HCT116 (cell line): ENCODE results near the gene GON4L. TPM values are rescaled to one million over a fixed set of nuclear protein-coding genes. Genes with fewer than 3 reads are reported as not detected.

Experiments
- ATAC-seq: fragments of 200-7000 bp; cut with Tn5 transposase; 2 replicates; pipeline ENCODE4 v1.9.1; 2020; ENCODE audit warnings: mild to moderate bottlenecking, moderate library complexity
- BruUV-seq: library from RNA; stranded (reverse); fragments of 400-500 nt; replicated peaks from 2 replicates; lab custom pipeline; 2021; lab: Mats Ljungman, UMichigan
- CTCF ChIA-PET: fragments of 300-600 bp; sonication (Branson Sonifier 250); formaldehyde crosslinking; loops from one replicate; lab custom pipeline; 2021; ENCODE audit warnings: antibody characterized with exemption; lab: Charles Lee
- POLR2A ChIA-PET: fragments of 300-600, 350-600 bp; sonication (Branson Sonifier 250); formaldehyde crosslinking; loops from one replicate; lab custom pipeline; 2021; ENCODE audit warnings: antibody characterized with exemption; lab: Charles Lee
- RAD21 ChIA-PET, 2 experiments: fragments of 300-600 bp; sonication (Branson Sonifier 250); formaldehyde crosslinking; loops; one replicate each; lab custom pipeline; 2023; ENCODE audit warnings: low total read pairs in 2 of 2; ENCODE audit not compliant: uncharacterized antibody in 2 of 2, unreplicated experiment in 2 of 2, low non-redundant PET in 1 of 2; lab: Charles Lee
- DNase-seq: peaks from one replicate; pipeline ENCODE4 v3.0.0-alpha.2; 2010; ENCODE audit warnings: low read depth, low spot score
- H2AFZ ChIP-seq: fragments of 200-600 bp; shearing (Covaris generic), sonication (generic); 2 replicates; pipeline ENCODE4 v1.6.1; 2017; ENCODE audit warnings: low read depth, mixed run types, mixed read lengths, antibody characterized with exemption, low read length; ENCODE audit not compliant: poor library complexity, severe bottlenecking
- H3K27ac ChIP-seq: 2 replicates; pipeline ENCODE4 v1.5.1; 2012; ENCODE audit warnings: low read depth, low read length
- H3K27me3 ChIP-seq: fragments of 200-600 bp; sonication (generic); 2 replicates; pipeline ENCODE4 v1.6.1; 2016; ENCODE audit warnings: mixed run types, low read length, mixed read lengths; ENCODE audit not compliant: insufficient read depth
- H3K36me3 ChIP-seq, 2 experiments: fragments of 200-500 bp in 1 of 2; fragments of 200-600 bp in 1 of 2; sonication (Bioruptor generic) in 1 of 2; sonication (generic) in 1 of 2; 2 replicates each; pipeline versions ENCODE4 v1.5.1 to v1.6.1; 2014 to 2016; ENCODE audit warnings: low read length in 2 of 2, inconsistent platforms in 1 of 2, mixed read lengths in 1 of 2, mixed run types in 1 of 2; ENCODE audit not compliant: insufficient read depth in 2 of 2, control insufficient read depth in 1 of 2
- H3K4me1 ChIP-seq, 2 experiments: fragments of 200-600 bp in 1 of 2; sonication (generic) in 1 of 2; 2 replicates each; pipeline versions ENCODE4 v1.5.1 to v1.6.1; 2012 to 2017; ENCODE audit warnings: low read length in 2 of 2, inconsistent platforms in 1 of 2, mild to moderate bottlenecking in 1 of 2, mixed read lengths in 1 of 2, mixed run types in 1 of 2, moderate library complexity in 1 of 2; ENCODE audit not compliant: insufficient read depth in 2 of 2, control insufficient read depth in 1 of 2
- H3K4me2 ChIP-seq: fragments of 200-600 bp; sonication (generic); 2 replicates; pipeline ENCODE4 v1.6.1; 2017; ENCODE audit warnings: mixed run types, low read length, mixed read lengths
- H3K4me3 ChIP-seq, 2 experiments: fragments of 200-600 bp in 1 of 2; sonication (generic) in 1 of 2; replicated peaks in 1 of 2; 2 replicates each; pipeline ENCODE4 v1.5.1; 2011 to 2016; ENCODE audit warnings: low read length in 2 of 2, control low read depth in 1 of 2, low read depth in 1 of 2, mild to moderate bottlenecking in 1 of 2, mixed read lengths in 1 of 2, mixed run types in 1 of 2
- H3K79me2 ChIP-seq: fragments of 200-600 bp; sonication (generic); 2 replicates; pipeline ENCODE4 v1.6.1; 2017; ENCODE audit warnings: mild to moderate bottlenecking, mixed run types, low read length, moderate library complexity, mixed read lengths; ENCODE audit not compliant: insufficient read depth
- H3K9ac ChIP-seq: fragments of 200-600 bp; sonication (generic); 2 replicates; pipeline ENCODE4 v1.6.1; 2016; ENCODE audit warnings: low read length, mixed read lengths
- H3K9me2 ChIP-seq: fragments of 200-600 bp; sonication (generic), shearing (Covaris generic); 2 replicates; pipeline ENCODE4 v1.6.1; 2017; ENCODE audit warnings: mixed run types, mild to moderate bottlenecking, moderate library complexity; ENCODE audit not compliant: insufficient read depth
- H3K9me3 ChIP-seq, 2 experiments: fragments of 200-500 bp in 1 of 2; fragments of 200-600 bp in 1 of 2; sonication (Bioruptor generic) in 1 of 2; sonication (generic) in 1 of 2; 2 replicates each; pipeline ENCODE4 v1.6.1; 2014 to 2017; ENCODE audit warnings: low read length in 2 of 2, mixed read lengths in 2 of 2, inconsistent platforms in 1 of 2, low read depth in 1 of 2, mild to moderate bottlenecking in 1 of 2, mixed run types in 1 of 2, moderate library complexity in 1 of 2; ENCODE audit not compliant: control insufficient read depth in 1 of 2, insufficient read depth in 1 of 2
- H4K20me1 ChIP-seq: fragments of 200-600 bp; sonication (generic), shearing (Covaris generic); 2 replicates; pipeline ENCODE4 v1.6.1; 2017; ENCODE audit warnings: mixed run types, mild to moderate bottlenecking, moderate library complexity; ENCODE audit not compliant: insufficient read depth
- CEBPB ChIP-seq: IDR thresholded peaks from 2 replicates; pipeline ENCODE4 v1.6.1; 2012; ENCODE audit warnings: low read depth
- CTCF ChIP-seq, 3 experiments: fragments of 200-600 bp in 1 of 3; sonication (generic) in 1 of 3; IDR thresholded peaks in 2 of 3; conservative IDR thresholded peaks in 1 of 3; 2 replicates each; pipeline ENCODE4 v1.5.1; 2012 to 2017; ENCODE audit warnings: low read depth in 2 of 3, low read length in 2 of 3, antibody characterized with exemption in 1 of 3, borderline replicate concordance in 1 of 3, control low read depth in 1 of 3, mild to moderate bottlenecking in 1 of 3, mixed read lengths in 1 of 3, mixed run types in 1 of 3, moderate library complexity in 1 of 3; ENCODE audit not compliant: insufficient read depth in 1 of 3
- EGR1 ChIP-seq: IDR thresholded peaks from 2 replicates; pipeline ENCODE4 v1.6.1; 2012; ENCODE audit warnings: low read depth
- ZBTB33 ChIP-seq: IDR thresholded peaks from 2 replicates; pipeline ENCODE4 v1.6.1; 2011; ENCODE audit warnings: mild to moderate bottlenecking, low read length, moderate library complexity; ENCODE audit not compliant: insufficient replicate concordance; ENCODE audit errors: extremely low read depth
- intact Hi-C: fragments of 100-400 bp; cut with micrococcal nuclease; formaldehyde crosslinking; loops from 2 replicates; pipeline ENCODE4 v1.10.0; 2022
- total RNA-seq: library from RNA; stranded (reverse); gene quantifications from one replicate; pipeline ENCODE4 v1.2.1, GENCODE V29; 2021; ENCODE audit not compliant: unreplicated experiment
- TF ChIP-seq, protein P1 (sequence below): IDR thresholded peaks from 2 replicates; pipeline ENCODE4 v1.6.1; 2012; ENCODE audit warnings: low read depth

Gene GON4L
- total RNA-seq, 1 experiment from 2014 or later = 40.8 TPM

- no peak for DNase-seq
- BruUV-seq = TSS peak; percentile 90
- POLR2A ChIA-PET = no interaction called here
Observed at GRCh38 chr1:155744711-155745283, 112.2 kb downstream of the GON4L start.

More at GRCh38 chr1:155744711-155745283, 112.2 kb downstream of the GON4L start:
- Histone ChIP-seq H3K27ac (peak overlapping the region; percentile 24; the same call in 1 of the 2 replicates), H3K9me2 (no peaks in the 10 kb centered on the region), H3K9ac (peak overlapping the region; percentile 71), H3K79me2 (no peaks in the 10 kb centered on the region), H3K4me3 (peak overlapping the region; percentile 66 to 78), H4K20me1 (no peaks in the 10 kb centered on the region), H3K36me3 (no peaks in the 10 kb centered on the region; a peak in 1 of 4 replicates), H3K4me1 (peaks cover 2 to 7% of the 10 kb centered on the region in 2 experiments; a peak in 3 of 4 replicates), H3K9me3 (no peaks in the 10 kb centered on the region), H3K4me2 (peak overlapping the region; percentile 90), H2AFZ (peak overlapping the region; percentile 85), H3K27me3 (no peaks in the 10 kb centered on the region)
- CTCF ChIA-PET = no interaction called here
- intact Hi-C loops = no loop called here
- TF ChIP-seq CTCF (IDR thresholded peaks at IDR 0.05 in 2 of 3, conservative IDR thresholded peaks at IDR 0.05 in 1 of 3; ENCODE audit: borderline replicate concordance in 1 of 3, insufficient read depth in 1 of 3, low read depth in 2 of 3, low read length in 2 of 3) = no peak
- no peak for TF ChIP-seq ZBTB33
- no peak for TF ChIP-seq EGR1
- no peak for TF ChIP-seq CEBPB
- TF ChIP-seq, protein P1, sequence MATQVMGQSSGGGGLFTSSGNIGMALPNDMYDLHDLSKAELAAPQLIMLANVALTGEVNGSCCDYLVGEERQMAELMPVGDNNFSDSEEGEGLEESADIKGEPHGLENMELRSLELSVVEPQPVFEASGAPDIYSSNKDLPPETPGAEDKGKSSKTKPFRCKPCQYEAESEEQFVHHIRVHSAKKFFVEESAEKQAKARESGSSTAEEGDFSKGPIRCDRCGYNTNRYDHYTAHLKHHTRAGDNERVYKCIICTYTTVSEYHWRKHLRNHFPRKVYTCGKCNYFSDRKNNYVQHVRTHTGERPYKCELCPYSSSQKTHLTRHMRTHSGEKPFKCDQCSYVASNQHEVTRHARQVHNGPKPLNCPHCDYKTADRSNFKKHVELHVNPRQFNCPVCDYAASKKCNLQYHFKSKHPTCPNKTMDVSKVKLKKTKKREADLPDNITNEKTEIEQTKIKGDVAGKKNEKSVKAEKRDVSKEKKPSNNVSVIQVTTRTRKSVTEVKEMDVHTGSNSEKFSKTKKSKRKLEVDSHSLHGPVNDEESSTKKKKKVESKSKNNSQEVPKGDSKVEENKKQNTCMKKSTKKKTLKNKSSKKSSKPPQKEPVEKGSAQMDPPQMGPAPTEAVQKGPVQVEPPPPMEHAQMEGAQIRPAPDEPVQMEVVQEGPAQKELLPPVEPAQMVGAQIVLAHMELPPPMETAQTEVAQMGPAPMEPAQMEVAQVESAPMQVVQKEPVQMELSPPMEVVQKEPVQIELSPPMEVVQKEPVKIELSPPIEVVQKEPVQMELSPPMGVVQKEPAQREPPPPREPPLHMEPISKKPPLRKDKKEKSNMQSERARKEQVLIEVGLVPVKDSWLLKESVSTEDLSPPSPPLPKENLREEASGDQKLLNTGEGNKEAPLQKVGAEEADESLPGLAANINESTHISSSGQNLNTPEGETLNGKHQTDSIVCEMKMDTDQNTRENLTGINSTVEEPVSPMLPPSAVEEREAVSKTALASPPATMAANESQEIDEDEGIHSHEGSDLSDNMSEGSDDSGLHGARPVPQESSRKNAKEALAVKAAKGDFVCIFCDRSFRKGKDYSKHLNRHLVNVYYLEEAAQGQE = no peak
- ATAC-seq = no peak
- RAD21 ChIA-PET = no interaction called here
